ENCODE measurements around the gene FIBIN. TPM values are rescaled to one million over a fixed set of nuclear protein-coding genes. Genes with fewer than 3 reads are reported as not detected.
A peak's percentile ranks its signal among the peaks of the same experiment; 100 is the strongest.

Gene FIBIN
- total RNA-seq, 1 donor from 2014 or later, result 0.75 TPM

DNA sequence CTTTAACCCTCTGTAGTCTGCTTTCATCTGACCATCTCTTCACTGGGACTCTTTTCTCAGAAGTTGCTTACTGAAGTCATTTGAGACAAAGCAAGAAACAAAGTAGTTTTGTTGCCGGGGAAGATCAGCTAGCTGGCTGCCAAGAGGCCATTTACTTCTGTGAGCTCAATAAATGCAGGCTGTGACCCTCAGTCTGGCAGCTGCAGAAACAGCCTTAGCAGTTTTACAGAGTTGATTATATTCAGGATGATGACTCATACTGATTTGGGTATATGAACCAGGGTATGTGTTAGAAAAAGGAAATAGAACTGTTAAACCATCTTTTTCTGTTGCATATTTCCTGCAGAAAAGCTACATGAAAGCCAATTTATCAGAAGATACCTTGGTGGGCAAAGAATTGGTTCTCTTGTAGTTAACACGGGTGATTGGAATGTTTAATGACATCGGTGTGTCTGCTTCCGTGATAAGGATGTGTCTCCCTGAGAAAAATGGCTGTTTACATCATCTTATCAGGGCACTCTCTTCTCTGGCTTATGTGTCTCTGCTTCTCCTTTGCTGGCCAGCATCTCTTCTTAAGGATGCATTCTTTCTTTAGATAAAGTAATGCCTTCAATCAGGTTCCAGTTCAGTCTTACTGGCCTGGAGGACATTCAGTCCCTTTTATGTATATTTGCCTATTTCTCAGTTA lies 18.5 kb downstream of the FIBIN start:
- Histone ChIP-seq H3K9ac (ENCODE audit: low read length) (no peak overlapping the region), H4K20me1 (ENCODE audit: insufficient read depth, low read length) (no peaks in the 10 kb centered on the region), H3K27ac (ENCODE audit: low read depth, low read length) (peak overlapping the region; percentile 8), H3K36me3 (ENCODE audit: insufficient read depth, low read length) (no peaks in the 10 kb centered on the region), H3K4me1 (ENCODE audit: insufficient read depth, low read length) (peaks cover 17% of the 10 kb centered on the region), H3K4me2 (ENCODE audit: low read length) (peak overlapping the region; percentile 68), H3K4me3 (ENCODE audit: insufficient read depth, low read depth, low read length) (no peak overlapping the region), H3K27me3 (ENCODE audit: insufficient read depth, low read length) (no peaks in the 10 kb centered on the region), H3K79me2 (ENCODE audit: insufficient read depth, low read length) (no peaks in the 10 kb centered on the region), H2AFZ (ENCODE audit: low read depth, low read length) (peak overlapping the region; percentile 23), H3K9me3 (ENCODE audit: insufficient read depth, low read depth, low read length) (no peaks in the 10 kb centered on the region)
- DNase-seq (ENCODE audit: low read depth), result peak; percentile 84
- H3K27me3 Mint-ChIP-seq (ENCODE audit: low read depth, unreplicated experiment), result no peaks in the 10 kb centered on the region
- no peaks in the 10 kb centered on the region for H3K36me3 Mint-ChIP-seq (ENCODE audit: low read depth, unreplicated experiment)
- no peaks in the 10 kb centered on the region for H3K9me3 Mint-ChIP-seq (ENCODE audit: unreplicated experiment)
- H3K4me1 Mint-ChIP-seq (ENCODE audit: low read depth, unreplicated experiment), result peaks cover 35% of the 10 kb centered on the region
- peak; percentile 76 for FAIRE-seq
- TF ChIP-seq EZH2 (IDR thresholded peaks at IDR 0.05; ENCODE audit: insufficient read depth, low read length), result no peak
- TF ChIP-seq, protein P1, sequence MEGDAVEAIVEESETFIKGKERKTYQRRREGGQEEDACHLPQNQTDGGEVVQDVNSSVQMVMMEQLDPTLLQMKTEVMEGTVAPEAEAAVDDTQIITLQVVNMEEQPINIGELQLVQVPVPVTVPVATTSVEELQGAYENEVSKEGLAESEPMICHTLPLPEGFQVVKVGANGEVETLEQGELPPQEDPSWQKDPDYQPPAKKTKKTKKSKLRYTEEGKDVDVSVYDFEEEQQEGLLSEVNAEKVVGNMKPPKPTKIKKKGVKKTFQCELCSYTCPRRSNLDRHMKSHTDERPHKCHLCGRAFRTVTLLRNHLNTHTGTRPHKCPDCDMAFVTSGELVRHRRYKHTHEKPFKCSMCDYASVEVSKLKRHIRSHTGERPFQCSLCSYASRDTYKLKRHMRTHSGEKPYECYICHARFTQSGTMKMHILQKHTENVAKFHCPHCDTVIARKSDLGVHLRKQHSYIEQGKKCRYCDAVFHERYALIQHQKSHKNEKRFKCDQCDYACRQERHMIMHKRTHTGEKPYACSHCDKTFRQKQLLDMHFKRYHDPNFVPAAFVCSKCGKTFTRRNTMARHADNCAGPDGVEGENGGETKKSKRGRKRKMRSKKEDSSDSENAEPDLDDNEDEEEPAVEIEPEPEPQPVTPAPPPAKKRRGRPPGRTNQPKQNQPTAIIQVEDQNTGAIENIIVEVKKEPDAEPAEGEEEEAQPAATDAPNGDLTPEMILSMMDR (IDR thresholded peaks at IDR 0.05; ENCODE audit: insufficient read depth, low read depth, low read length), result no peak
- H3K4me3 Mint-ChIP-seq (ENCODE audit: unreplicated experiment), result no peak overlapping the region
- peak overlapping the region; percentile 66 for H3K27ac Mint-ChIP-seq (ENCODE audit: unreplicated experiment)

GRCh38 chr11:27013781-27014361 lies 20.0 kb downstream of the FIBIN start:
- Mint-ChIP-seq H3K27ac (ENCODE audit: unreplicated experiment) (peak overlapping the region; percentile 67), H3K27me3 (ENCODE audit: low read depth, unreplicated experiment) (no peaks in the 10 kb centered on the region), H3K4me1 (ENCODE audit: low read depth, unreplicated experiment) (peaks cover 33% of the 10 kb centered on the region), H3K4me3 (ENCODE audit: unreplicated experiment) (no peak overlapping the region), H3K36me3 (ENCODE audit: low read depth, unreplicated experiment) (no peaks in the 10 kb centered on the region), H3K9me3 (ENCODE audit: unreplicated experiment) (no peaks in the 10 kb centered on the region)
- no peaks in the 10 kb centered on the region for H4K20me1 ChIP-seq (ENCODE audit: insufficient read depth, low read length)
- no peak overlapping the region for H3K27ac ChIP-seq (ENCODE audit: low read depth, low read length)
- H3K36me3 ChIP-seq (ENCODE audit: insufficient read depth, low read length), result no peaks in the 10 kb centered on the region
- H3K4me1 ChIP-seq (ENCODE audit: insufficient read depth, low read length), result peaks cover 17% of the 10 kb centered on the region
- FAIRE-seq, result no peak
- no peak overlapping the region for H3K4me3 ChIP-seq (ENCODE audit: insufficient read depth, low read depth, low read length)
- H3K9ac ChIP-seq (ENCODE audit: low read length), result no peak overlapping the region
- H2AFZ ChIP-seq (ENCODE audit: low read depth, low read length), result no peak overlapping the region
- TF ChIP-seq EZH2 (IDR thresholded peaks at IDR 0.05; ENCODE audit: insufficient read depth, low read length), result no peak
- TF ChIP-seq, protein P1 (IDR thresholded peaks at IDR 0.05; ENCODE audit: insufficient read depth, low read depth, low read length), result no peak
- no peaks in the 10 kb centered on the region for H3K9me3 ChIP-seq (ENCODE audit: insufficient read depth, low read depth, low read length)
- H3K79me2 ChIP-seq (ENCODE audit: insufficient read depth, low read length), result no peaks in the 10 kb centered on the region
- peak; percentile 82 for DNase-seq (ENCODE audit: low read depth)
- peak overlapping the region; percentile 20 for H3K4me2 ChIP-seq (ENCODE audit: low read length)
- no peaks in the 10 kb centered on the region for H3K27me3 ChIP-seq (ENCODE audit: insufficient read depth, low read length)

Measured in astrocyte (in vitro differentiated cells and primary cell).